Upper lobe of left lung (tissue), 6 donors: ENCODE data around the gene APOBEC3B. TPM values are rescaled to one million over a fixed set of nuclear protein-coding genes. Genes with fewer than 3 reads are reported as not detected.
"Not testable (repeated sequence)": the region's sequence is repeated elsewhere in the genome, so short reads cannot be mapped to it uniquely, and the experiment has no call there.

ENCODE experiments used
- ATAC-seq, 2 donors: fragments of 200-7000 bp; cut with Tn5 transposase; one replicate each; pipeline ENCODE4 v1.9.1; 2022; ENCODE audit warnings: mild to moderate bottlenecking in 2 of 2, moderate library complexity in 2 of 2; ENCODE audit not compliant: low FRiP score in 2 of 2
- DNase-seq, 2 donors: peaks; one replicate each; pipeline ENCODE4 v3.0.0-alpha.2; 2019 to 2020
- H3K27ac ChIP-seq, 4 donors: fragments of 200-600 bp; sonication (generic); one replicate each; pipeline ENCODE4 v1.5.1; 2016 to 2019
- H3K27me3 ChIP-seq, 4 donors: fragments of 200-600 bp; sonication (generic); one replicate each; pipeline ENCODE4 v1.5.1; 2017 to 2019
- H3K36me3 ChIP-seq, 4 donors: fragments of 200-600 bp; sonication (generic); one replicate each; pipeline ENCODE4 v1.5.1; 2016 to 2019
- H3K4me1 ChIP-seq, 4 donors: fragments of 200-600 bp; sonication (generic); one replicate each; pipeline ENCODE4 v1.5.1; 2018 to 2019
- H3K4me3 ChIP-seq, 4 donors: fragments of 200-600 bp; sonication (generic); one replicate each; pipeline ENCODE4 v1.5.1; 2017 to 2019; ENCODE audit warnings: mild to moderate bottlenecking in 2 of 4, moderate library complexity in 1 of 4
- H3K9me3 ChIP-seq, 4 donors: fragments of 200-600 bp; sonication (generic); one replicate each; pipeline ENCODE4 v1.5.1; 2018 to 2019
- EP300 ChIP-seq, 4 donors: sonication (generic); formaldehyde crosslinking; IDR thresholded peaks; one replicate each; pipeline ENCODE4 v1.5.1; 2017; ENCODE audit warnings: antibody characterized with exemption in 4 of 4, control low read depth in 2 of 4
- POLR2A ChIP-seq, 4 donors: fragments of 450-650 bp; IDR thresholded peaks; one replicate each; pipeline ENCODE4 v1.5.1; 2016 to 2017; ENCODE audit warnings: antibody characterized with exemption in 4 of 4, mild to moderate bottlenecking in 2 of 4
- POLR2AphosphoS5 ChIP-seq, 2 donors: sonication (generic); formaldehyde crosslinking; IDR thresholded peaks; one replicate each; pipeline ENCODE4 v1.5.1; 2017; ENCODE audit warnings: antibody characterized with exemption in 2 of 2
- WGBS, 2 donors: methylation state at CpG; one replicate each; pipeline ENCODE4 v1.1.5; 2017 to 2018; 5-methylcytosine and 5-hydroxymethylcytosine counted together
- total RNA-seq, 6 donors: library from RNA; depleted of rRNA in 4 of 6; stranded (reverse); fragments of >200 nt in 4 of 6; gene quantifications; one replicate each; pipeline versions ENCODE4 v1.1.0 to v1.2.1, GENCODE V29; 2016 to 2021
- TF ChIP-seq, protein P1 (sequence below), 6 experiments: fragments of 450-650 bp in 4 of 6; fragments of 200-600 bp in 2 of 6; sonication (generic) in 2 of 6; IDR thresholded peaks; one replicate each; pipeline ENCODE4 v1.5.1; 2016 to 2019; ENCODE audit warnings: antibody characterized with exemption in 6 of 6
- donor health status: DM: no; HTN: no; CAD: no; lungs with moderate emphysema.
- donor health status: DM: no; HTN: yes; CAD: no; lungs with severe emphysema.

Gene APOBEC3B
- total RNA-seq, 6 donors from 2014 or later, result 0.89 to 5.8 (median 1.5) TPM; not detected in 2

DNA sequence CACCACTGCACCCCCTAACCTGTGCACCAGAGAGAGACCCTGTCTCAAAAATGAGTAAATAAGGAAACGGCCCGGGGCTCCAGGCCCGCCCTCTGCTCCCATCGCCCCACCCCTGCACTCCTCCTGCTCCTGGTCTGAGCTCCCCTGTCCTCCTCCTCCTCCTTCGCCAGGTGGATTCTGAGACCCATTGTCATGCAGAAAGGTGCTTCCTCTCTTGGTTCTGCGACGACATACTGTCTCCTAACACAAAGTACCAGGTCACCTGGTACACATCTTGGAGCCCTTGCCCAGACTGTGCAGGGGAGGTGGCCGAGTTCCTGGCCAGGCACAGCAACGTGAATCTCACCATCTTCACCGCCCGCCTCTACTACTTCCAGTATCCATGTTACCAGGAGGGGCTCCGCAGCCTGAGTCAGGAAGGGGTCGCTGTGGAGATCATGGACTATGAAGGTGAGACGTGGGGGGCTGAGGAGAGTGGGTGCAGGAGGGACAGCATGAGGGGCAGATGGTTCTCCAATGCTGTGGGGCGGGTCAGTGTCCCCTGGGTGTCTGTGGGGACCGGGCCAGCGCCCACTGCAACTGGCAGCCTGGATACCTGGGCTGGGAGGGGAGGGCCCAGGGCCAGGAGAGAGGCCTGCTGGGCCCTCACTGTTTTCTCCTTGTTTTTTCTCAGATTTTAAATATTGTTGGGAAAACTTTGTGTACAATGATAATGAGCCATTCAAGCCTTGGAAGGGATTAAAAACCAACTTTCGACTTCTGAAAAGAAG, 35.6 kb downstream of the APOBEC3B start:
- WGBS, 2 donors, result 84 to 90% methylated on average over 18 of the region's 18 CpGs
- Histone ChIP-seq H3K36me3 (no peaks in the 10 kb centered on the region), H3K4me3 (no peak overlapping the region), H3K27me3 (no peaks in the 10 kb centered on the region), H3K4me1 (peaks cover 28 to 50% (median 31%) of the 10 kb centered on the region in 4 donors), H3K9me3 (no peaks in the 10 kb centered on the region), H3K27ac (no peak overlapping the region)
- TF ChIP-seq, protein P1, sequence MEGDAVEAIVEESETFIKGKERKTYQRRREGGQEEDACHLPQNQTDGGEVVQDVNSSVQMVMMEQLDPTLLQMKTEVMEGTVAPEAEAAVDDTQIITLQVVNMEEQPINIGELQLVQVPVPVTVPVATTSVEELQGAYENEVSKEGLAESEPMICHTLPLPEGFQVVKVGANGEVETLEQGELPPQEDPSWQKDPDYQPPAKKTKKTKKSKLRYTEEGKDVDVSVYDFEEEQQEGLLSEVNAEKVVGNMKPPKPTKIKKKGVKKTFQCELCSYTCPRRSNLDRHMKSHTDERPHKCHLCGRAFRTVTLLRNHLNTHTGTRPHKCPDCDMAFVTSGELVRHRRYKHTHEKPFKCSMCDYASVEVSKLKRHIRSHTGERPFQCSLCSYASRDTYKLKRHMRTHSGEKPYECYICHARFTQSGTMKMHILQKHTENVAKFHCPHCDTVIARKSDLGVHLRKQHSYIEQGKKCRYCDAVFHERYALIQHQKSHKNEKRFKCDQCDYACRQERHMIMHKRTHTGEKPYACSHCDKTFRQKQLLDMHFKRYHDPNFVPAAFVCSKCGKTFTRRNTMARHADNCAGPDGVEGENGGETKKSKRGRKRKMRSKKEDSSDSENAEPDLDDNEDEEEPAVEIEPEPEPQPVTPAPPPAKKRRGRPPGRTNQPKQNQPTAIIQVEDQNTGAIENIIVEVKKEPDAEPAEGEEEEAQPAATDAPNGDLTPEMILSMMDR (IDR thresholded peaks at IDR 0.05), result no peak
- TF ChIP-seq EP300 (IDR thresholded peaks at IDR 0.05), result no peak
- TF ChIP-seq POLR2AphosphoS5 (IDR thresholded peaks at IDR 0.05), result no peak
- no peak for TF ChIP-seq POLR2A (IDR thresholded peaks at IDR 0.05)
- DNase-seq, result peak in 1 of 2 donors; percentile 60
- no peak for ATAC-seq

DNA sequence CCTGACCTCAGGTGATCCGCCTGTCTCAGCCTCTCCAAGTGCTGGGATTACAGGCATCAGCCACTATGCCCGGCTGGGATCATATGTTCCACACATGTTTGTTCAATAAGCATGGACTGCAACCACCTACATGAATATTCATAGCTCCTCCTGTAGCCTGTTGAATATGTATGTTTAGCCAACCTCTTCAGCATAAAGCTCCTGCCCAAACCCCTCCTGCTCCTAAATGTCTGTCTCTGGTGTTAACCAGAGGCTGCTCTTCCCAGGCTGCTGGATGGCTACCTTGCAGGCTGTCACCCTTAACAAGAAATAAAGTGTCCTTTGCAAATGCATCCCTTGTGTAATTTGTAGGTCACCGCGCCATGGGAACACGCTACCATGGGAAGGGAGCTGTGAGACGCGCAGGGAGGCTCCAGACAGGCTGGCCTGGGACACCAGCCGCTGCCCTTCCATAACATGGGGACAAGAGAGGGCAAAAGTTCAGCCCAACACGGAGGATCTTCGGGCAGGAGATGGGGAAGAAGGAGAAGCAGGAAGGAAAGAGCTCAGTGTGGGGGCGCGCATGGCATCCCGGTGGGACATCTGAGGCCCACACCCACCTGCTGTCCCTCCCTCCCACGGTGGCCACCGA, 38.0 kb downstream of the APOBEC3B start:
- H3K27ac ChIP-seq, result peak overlapping the region; percentile 80 to 89 (median 86)
- H3K4me3 ChIP-seq, result peak overlapping the region in 3 of 4 donors; percentile 39 to 56 (median 51)
- H3K27me3 ChIP-seq, DNase-seq, H3K9me3 ChIP-seq: not testable (repeated sequence)
- H3K4me1 ChIP-seq, result peaks cover 17 to 33% (median 22%) of the 10 kb centered on the region in 4 donors
- peak in 1 of 2 donors; percentile 2 for ATAC-seq
- 41 to 52% methylated on average over 10 to 15 of the region's 15 CpGs for WGBS, 2 donors
- peaks cover 0 to 12% (median 2%) of the 10 kb centered on the region in 4 donors for H3K36me3 ChIP-seq

DNA sequence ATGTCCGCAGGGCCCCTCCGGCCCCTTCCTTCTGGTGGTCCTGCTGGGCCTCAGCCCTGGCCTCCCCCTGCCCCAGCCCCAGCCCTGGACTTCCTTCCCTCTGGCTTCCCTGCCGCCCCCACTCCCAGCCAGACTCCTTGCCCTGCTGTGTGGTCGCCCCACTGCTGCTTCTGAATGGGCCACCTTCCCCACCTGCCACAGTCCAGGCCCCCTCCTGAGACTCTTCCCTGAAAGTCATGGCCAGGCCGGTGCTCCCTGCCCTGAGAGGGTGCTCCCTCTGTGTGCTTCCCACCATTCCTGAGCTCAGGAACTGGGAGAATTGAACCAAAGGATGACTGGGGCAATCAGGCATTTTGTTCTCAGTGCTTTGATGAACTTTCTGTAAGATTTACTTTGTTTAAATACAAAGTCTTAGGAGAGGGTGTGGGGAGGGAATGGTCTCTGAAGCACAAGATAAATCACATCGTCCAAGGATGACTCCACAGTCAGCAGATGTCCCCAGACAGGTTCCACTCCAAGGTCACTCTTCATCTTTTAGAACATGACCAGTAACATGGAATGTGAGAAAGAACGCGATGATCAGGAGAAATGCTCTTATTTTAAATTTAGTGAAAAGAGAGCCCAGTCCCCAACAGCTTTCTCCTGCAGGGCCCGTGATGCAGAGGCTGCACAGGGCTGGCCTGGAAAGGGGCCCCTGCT, 39.6 kb downstream of the APOBEC3B start:
- TF ChIP-seq, protein P1 (IDR thresholded peaks at IDR 0.05), result no peak
- TF ChIP-seq EP300 (IDR thresholded peaks at IDR 0.05) (no peak), POLR2AphosphoS5 (IDR thresholded peaks at IDR 0.05) (no peak), POLR2A (IDR thresholded peaks at IDR 0.05) (no peak)
- ATAC-seq, result peak; percentile 24 to 26
- 45 to 57% methylated on average over 9 of the region's 9 CpGs for WGBS, 2 donors
- Histone ChIP-seq H3K36me3 (peaks cover 0 to 12% (median 2%) of the 10 kb centered on the region in 4 donors), H3K27me3 (no peaks in the 10 kb centered on the region), H3K4me1 (peaks cover 11 to 26% (median 18%) of the 10 kb centered on the region in 4 donors), H3K27ac (peak overlapping the region; percentile 80 to 89 (median 86)), H3K4me3 (peak overlapping the region; percentile 29 to 56 (median 45)), H3K9me3 (no peaks in the 10 kb centered on the region)
- no peak for DNase-seq

DNA sequence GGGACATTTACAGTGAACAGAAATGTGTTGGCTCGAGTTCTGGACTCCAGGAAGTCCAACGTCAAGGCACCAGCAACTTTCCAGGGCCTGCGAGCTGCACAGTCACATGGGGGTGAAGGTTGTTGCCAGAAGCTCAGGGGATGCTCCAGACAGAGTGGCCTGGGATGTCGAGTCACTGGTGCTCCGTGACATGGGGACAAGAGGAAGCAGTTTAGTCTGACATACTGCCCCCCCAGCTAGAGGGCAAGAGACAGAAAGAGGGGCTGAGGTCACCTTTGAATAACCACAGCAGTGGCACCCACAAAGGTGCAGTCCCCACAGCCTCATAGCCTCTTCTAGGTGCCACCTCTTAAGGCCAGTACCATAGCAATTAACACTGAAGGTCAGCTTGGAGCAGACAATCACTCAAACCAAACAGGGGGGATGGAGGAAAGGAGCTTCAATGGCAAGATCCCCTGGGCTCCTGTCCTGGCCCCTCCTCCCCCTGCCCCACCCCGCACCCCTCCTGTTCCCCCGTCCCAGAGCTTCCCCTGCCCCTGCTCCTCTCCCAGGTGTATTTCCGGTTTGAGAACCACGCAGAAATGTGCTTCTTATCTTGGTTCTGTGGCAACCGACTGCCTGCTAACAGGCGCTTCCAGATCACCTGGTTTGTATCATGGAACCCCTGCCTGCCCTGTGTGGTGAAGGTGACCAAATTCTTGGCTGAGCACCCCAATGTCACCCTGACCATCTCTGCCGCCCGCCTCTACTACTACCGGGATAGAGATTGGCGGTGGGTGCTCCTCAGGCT, 42.6 kb downstream of the APOBEC3B start:
- Histone ChIP-seq H3K9me3 (no peaks in the 10 kb centered on the region), H3K27me3 (no peaks in the 10 kb centered on the region), H3K36me3 (peaks cover 0 to 12% (median 2%) of the 10 kb centered on the region in 4 donors), H3K27ac (no peak overlapping the region), H3K4me3 (no peak overlapping the region), H3K4me1 (peaks cover 11 to 25% (median 18%) of the 10 kb centered on the region in 4 donors)
- no peak for ATAC-seq
- TF ChIP-seq POLR2AphosphoS5 (IDR thresholded peaks at IDR 0.05) (no peak), POLR2A (IDR thresholded peaks at IDR 0.05) (no peak), EP300 (IDR thresholded peaks at IDR 0.05) (no peak)
- TF ChIP-seq, protein P1 (IDR thresholded peaks at IDR 0.05), result no peak
- WGBS, 2 donors, result 85 to 93% methylated on average over 12 to 14 of the region's 15 CpGs
- DNase-seq, result no peak
